ENCODE results near the gene PIGK. TPM values are rescaled to one million over a fixed set of nuclear protein-coding genes. Genes with fewer than 3 reads are reported as not detected.

PIGK gene
- total and polyA plus RNA-seq, 10 of the 15 experiments (the other 5 are each of a cell fraction or from before 2014, with no cell fraction given), result 9.1 to 27.4 (median 16.9) TPM

GRCh38 chr1:77239311-77239710 lies 20.1 kb upstream of the PIGK start:
- in situ Hi-C loops (cut with MboI) (no loop called here), intact Hi-C loops (cut with micrococcal nuclease; ENCODE audit: unreplicated experiment) (no loop called here)
- no TSS peak for BruUV-seq (replicated peaks)
- Histone ChIP-seq H3K27ac (ENCODE audit: control insufficient read depth, insufficient read depth) (no peak overlapping the region), H4K20me1 (ENCODE audit: control insufficient read depth, insufficient read depth) (no peaks in the 10 kb centered on the region), H3K9ac (ENCODE audit: control insufficient read depth, insufficient read depth, low read length) (no peak overlapping the region), H3K27me3 (replicated peaks in 1 of 2; ENCODE audit: control insufficient read depth in 2 of 2, insufficient read depth in 2 of 2, low read length in 1 of 2) (no peaks in the 10 kb centered on the region), H3K9me3 (replicated peaks; ENCODE audit: control insufficient read depth, insufficient read depth, low read length) (no peaks in the 10 kb centered on the region), H3K79me2 (ENCODE audit: control insufficient read depth, insufficient read depth, low read length) (no peaks in the 10 kb centered on the region), H2AFZ (ENCODE audit: control insufficient read depth, low read depth, low read length) (no peak overlapping the region), H3K4me3 (no peak overlapping the region), H3K4me2 (ENCODE audit: control insufficient read depth, insufficient read depth) (no peak overlapping the region), H3K36me3 (ENCODE audit: control insufficient read depth in 2 of 2, insufficient read depth in 2 of 2, low read length in 1 of 2) (no peaks in the 10 kb centered on the region), H3K4me1 (ENCODE audit: control insufficient read depth, insufficient read depth, low read length) (no peaks in the 10 kb centered on the region)
- RAD21 ChIA-PET (ENCODE audit: unreplicated experiment), result no interaction called here
- no peak for TF ChIP-seq ATF3 (IDR thresholded peaks at IDR 0.05; ENCODE audit: borderline replicate concordance, extremely low read depth, low read depth, low read length)
- TF ChIP-seq REST (IDR thresholded peaks at IDR 0.05; ENCODE audit: low read depth, low read length), result no peak
- no peak for TF ChIP-seq NFXL1 (IDR thresholded peaks at IDR 0.05; ENCODE audit: borderline replicate concordance)
- WGBS (ENCODE audit: insufficient coverage, insufficient replicate concordance, low lambda C conversion rate, missing lambda C conversion rate), result 17% methylated on average over 3 of the region's 3 CpGs
- no peak for FAIRE-seq
- CTCF ChIA-PET, result no interaction called here
- ATAC-seq, result no peak
- DNase-seq (ENCODE audit: low read depth, low spot score), result no peak
- POLR2A ChIA-PET, result no interaction called here
- SMC1A ChIA-PET (ENCODE audit: uncharacterized antibody, unreplicated experiment), result no interaction called here

GRCh38 chr1:77238462-77238861 lies 19.2 kb upstream of the PIGK start:
- in situ Hi-C loops (cut with MboI) (no loop called here), intact Hi-C loops (cut with micrococcal nuclease; ENCODE audit: unreplicated experiment) (no loop called here)
- ChIA-PET SMC1A (ENCODE audit: uncharacterized antibody, unreplicated experiment) (no interaction called here), POLR2A (no interaction called here), CTCF (no interaction called here), RAD21 (ENCODE audit: unreplicated experiment) (no interaction called here)
- BruUV-seq (replicated peaks), result no TSS peak
- no peak overlapping the region for H3K4me2 ChIP-seq (ENCODE audit: control insufficient read depth, insufficient read depth)
- DNase-seq (ENCODE audit: low read depth, low spot score) (no peak), FAIRE-seq (no peak), ATAC-seq (no peak)
- no peak overlapping the region for H3K27ac ChIP-seq (ENCODE audit: control insufficient read depth, insufficient read depth)
- no peaks in the 10 kb centered on the region for H4K20me1 ChIP-seq (ENCODE audit: control insufficient read depth, insufficient read depth)
- no peak overlapping the region for H2AFZ ChIP-seq (ENCODE audit: control insufficient read depth, low read depth, low read length)
- WGBS (ENCODE audit: insufficient coverage, insufficient replicate concordance, low lambda C conversion rate, missing lambda C conversion rate), result 0% methylated on average over 1 of the region's 1 CpG
- no peak overlapping the region for H3K9ac ChIP-seq (ENCODE audit: control insufficient read depth, insufficient read depth, low read length)
- no peaks in the 10 kb centered on the region for H3K9me3 ChIP-seq (replicated peaks; ENCODE audit: control insufficient read depth, insufficient read depth, low read length)
- H3K27me3 ChIP-seq (replicated peaks in 1 of 2; ENCODE audit: control insufficient read depth in 2 of 2, insufficient read depth in 2 of 2, low read length in 1 of 2), result no peaks in the 10 kb centered on the region
- H3K36me3 ChIP-seq (ENCODE audit: control insufficient read depth in 2 of 2, insufficient read depth in 2 of 2, low read length in 1 of 2), result no peaks in the 10 kb centered on the region
- H3K79me2 ChIP-seq (ENCODE audit: control insufficient read depth, insufficient read depth, low read length), result no peaks in the 10 kb centered on the region
- H3K4me1 ChIP-seq (ENCODE audit: control insufficient read depth, insufficient read depth, low read length), result no peaks in the 10 kb centered on the region
- no peak overlapping the region for H3K4me3 ChIP-seq
- TF ChIP-seq CREB1 (IDR thresholded peaks at IDR 0.05; ENCODE audit: low read depth) (no peak), ASH2L (IDR thresholded peaks at IDR 0.05; ENCODE audit: borderline replicate concordance, low read depth) (no peak), ATF7 (IDR thresholded peaks at IDR 0.05; ENCODE audit: low read depth) (no peak), BHLHE40 (IDR thresholded peaks at IDR 0.05; ENCODE audit: borderline replicate concordance in 1 of 2, low read depth in 2 of 2, low read length in 1 of 2) (no peak), TARDBP (IDR thresholded peaks at IDR 0.05; ENCODE audit: borderline replicate concordance) (no peak), ATF2 (IDR thresholded peaks at IDR 0.05; ENCODE audit: low read length) (no peak), NR2C1 (IDR thresholded peaks at IDR 0.05) (no peak), TCF7 (IDR thresholded peaks at IDR 0.05; ENCODE audit: borderline replicate concordance) (no peak), KDM1A (IDR thresholded peaks at IDR 0.05; ENCODE audit: borderline replicate concordance) (no peak)

Measured in GM12878 (cell line).